ENCODE results near the gene PTPRU. TPM values are rescaled to one million over a fixed set of nuclear protein-coding genes. Genes with fewer than 3 reads are reported as not detected.

The PTPRU gene
- total and polyA plus RNA-seq, 2 experiments from 2014 or later, result 8.0 to 105 TPM

GRCh38 chr1:29362764-29363163 is 126.4 kb downstream of the PTPRU start:
- Histone ChIP-seq H3K4me1 (ENCODE audit: insufficient read depth) (peaks cover 10% of the 10 kb centered on the region), H3F3A (replicated peaks; ENCODE audit: low read depth) (no peaks in the 10 kb centered on the region), H3K9me2 (ENCODE audit: insufficient read depth) (no peaks in the 10 kb centered on the region), H2AFZ (no peak overlapping the region), H4K20me1 (replicated peaks; ENCODE audit: insufficient read depth) (no peaks in the 10 kb centered on the region), H3K4me3 (no peak overlapping the region), H3K79me2 (replicated peaks; ENCODE audit: insufficient read depth) (no peaks in the 10 kb centered on the region), H3K27me3 (ENCODE audit: insufficient read depth) (no peaks in the 10 kb centered on the region), H3K4me2 (no peak overlapping the region), H3K27ac (ENCODE audit: low read depth) (no peak overlapping the region), H3K36me3 (ENCODE audit: insufficient read depth) (no peaks in the 10 kb centered on the region; the same call in 1 of the 2 replicates)
- H3K4me1 Mint-ChIP-seq, result peaks cover 3% of the 10 kb centered on the region; the same call in 2 of the 3 replicates
- H3K4me3 Mint-ChIP-seq, result no peak overlapping the region
- TF ChIP-seq, protein P1, sequence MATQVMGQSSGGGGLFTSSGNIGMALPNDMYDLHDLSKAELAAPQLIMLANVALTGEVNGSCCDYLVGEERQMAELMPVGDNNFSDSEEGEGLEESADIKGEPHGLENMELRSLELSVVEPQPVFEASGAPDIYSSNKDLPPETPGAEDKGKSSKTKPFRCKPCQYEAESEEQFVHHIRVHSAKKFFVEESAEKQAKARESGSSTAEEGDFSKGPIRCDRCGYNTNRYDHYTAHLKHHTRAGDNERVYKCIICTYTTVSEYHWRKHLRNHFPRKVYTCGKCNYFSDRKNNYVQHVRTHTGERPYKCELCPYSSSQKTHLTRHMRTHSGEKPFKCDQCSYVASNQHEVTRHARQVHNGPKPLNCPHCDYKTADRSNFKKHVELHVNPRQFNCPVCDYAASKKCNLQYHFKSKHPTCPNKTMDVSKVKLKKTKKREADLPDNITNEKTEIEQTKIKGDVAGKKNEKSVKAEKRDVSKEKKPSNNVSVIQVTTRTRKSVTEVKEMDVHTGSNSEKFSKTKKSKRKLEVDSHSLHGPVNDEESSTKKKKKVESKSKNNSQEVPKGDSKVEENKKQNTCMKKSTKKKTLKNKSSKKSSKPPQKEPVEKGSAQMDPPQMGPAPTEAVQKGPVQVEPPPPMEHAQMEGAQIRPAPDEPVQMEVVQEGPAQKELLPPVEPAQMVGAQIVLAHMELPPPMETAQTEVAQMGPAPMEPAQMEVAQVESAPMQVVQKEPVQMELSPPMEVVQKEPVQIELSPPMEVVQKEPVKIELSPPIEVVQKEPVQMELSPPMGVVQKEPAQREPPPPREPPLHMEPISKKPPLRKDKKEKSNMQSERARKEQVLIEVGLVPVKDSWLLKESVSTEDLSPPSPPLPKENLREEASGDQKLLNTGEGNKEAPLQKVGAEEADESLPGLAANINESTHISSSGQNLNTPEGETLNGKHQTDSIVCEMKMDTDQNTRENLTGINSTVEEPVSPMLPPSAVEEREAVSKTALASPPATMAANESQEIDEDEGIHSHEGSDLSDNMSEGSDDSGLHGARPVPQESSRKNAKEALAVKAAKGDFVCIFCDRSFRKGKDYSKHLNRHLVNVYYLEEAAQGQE (IDR thresholded peaks at IDR 0.05; ENCODE audit: unreplicated experiment), result no peak
- no peak for TF ChIP-seq ZNF114 (CRISPR knock-in tag; IDR thresholded peaks at IDR 0.05)
- TF ChIP-seq CTCF (conservative IDR thresholded peaks at IDR 0.05; ENCODE audit: low read depth in 2 of 2), result no peak
- TF ChIP-seq CREB1 (CRISPR knock-in tag; IDR thresholded peaks at IDR 0.05; ENCODE audit: low read depth), result no peak
- TF ChIP-seq, protein P2, sequence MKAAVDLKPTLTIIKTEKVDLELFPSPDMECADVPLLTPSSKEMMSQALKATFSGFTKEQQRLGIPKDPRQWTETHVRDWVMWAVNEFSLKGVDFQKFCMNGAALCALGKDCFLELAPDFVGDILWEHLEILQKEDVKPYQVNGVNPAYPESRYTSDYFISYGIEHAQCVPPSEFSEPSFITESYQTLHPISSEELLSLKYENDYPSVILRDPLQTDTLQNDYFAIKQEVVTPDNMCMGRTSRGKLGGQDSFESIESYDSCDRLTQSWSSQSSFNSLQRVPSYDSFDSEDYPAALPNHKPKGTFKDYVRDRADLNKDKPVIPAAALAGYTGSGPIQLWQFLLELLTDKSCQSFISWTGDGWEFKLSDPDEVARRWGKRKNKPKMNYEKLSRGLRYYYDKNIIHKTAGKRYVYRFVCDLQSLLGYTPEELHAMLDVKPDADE (IDR thresholded peaks at IDR 0.05), result no peak
- TF ChIP-seq EZH2 (IDR thresholded peaks at IDR 0.05; ENCODE audit: low read depth, unreplicated experiment), result no peak
- H3K27me3 Mint-ChIP-seq (ENCODE audit: insufficient read depth, low read depth, poor library complexity), result peaks cover 8% of the 10 kb centered on the region
- no peak overlapping the region for H3K27ac Mint-ChIP-seq
- H3K36me3 Mint-ChIP-seq (ENCODE audit: low read depth), result no peaks in the 10 kb centered on the region
- ATAC-seq (no peak), DNase-seq (ENCODE audit: low spot score) (no peak)
- H3K9me3 Mint-ChIP-seq, result no peaks in the 10 kb centered on the region

DNA sequence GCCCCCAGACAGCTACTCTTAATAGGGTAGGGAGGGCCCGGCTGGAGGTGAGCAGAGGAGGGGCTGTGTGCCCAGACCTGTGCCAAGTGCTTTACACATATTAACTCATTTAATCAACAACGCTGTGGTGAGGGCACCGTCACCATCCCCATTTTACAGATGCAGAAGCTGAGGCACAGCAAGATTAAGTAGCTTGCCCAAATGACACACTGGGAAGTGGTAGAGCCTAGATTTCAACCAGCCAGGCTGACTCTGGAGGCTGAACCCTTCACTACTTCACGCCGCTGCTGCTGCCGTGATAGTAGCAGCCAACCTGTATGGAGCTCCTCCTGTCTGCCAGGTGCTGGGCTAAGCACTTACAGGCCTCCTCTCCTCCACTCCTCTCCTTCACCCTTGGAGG is 127.2 kb downstream of the PTPRU start:
- H3K36me3 Mint-ChIP-seq (ENCODE audit: low read depth), result no peaks in the 10 kb centered on the region
- no peaks in the 10 kb centered on the region for H3K36me3 ChIP-seq (ENCODE audit: insufficient read depth)
- no peaks in the 10 kb centered on the region for H3K27me3 ChIP-seq (ENCODE audit: insufficient read depth)
- no peaks in the 10 kb centered on the region for H4K20me1 ChIP-seq (replicated peaks; ENCODE audit: insufficient read depth)
- no peak overlapping the region for H3K27ac Mint-ChIP-seq
- peaks cover 8% of the 10 kb centered on the region for H3K27me3 Mint-ChIP-seq (ENCODE audit: insufficient read depth, low read depth, poor library complexity)
- H3K4me3 ChIP-seq, result no peak overlapping the region
- ATAC-seq (no peak), DNase-seq (ENCODE audit: low spot score) (no peak)
- H3K27ac ChIP-seq (ENCODE audit: low read depth), result no peak overlapping the region
- no peaks in the 10 kb centered on the region for H3K79me2 ChIP-seq (replicated peaks; ENCODE audit: insufficient read depth)
- H3K4me1 Mint-ChIP-seq, result peaks cover 3% of the 10 kb centered on the region; the same call in 2 of the 3 replicates
- H3K9me3 Mint-ChIP-seq, result no peaks in the 10 kb centered on the region
- no peak overlapping the region for H2AFZ ChIP-seq
- H3K9me2 ChIP-seq (ENCODE audit: insufficient read depth), result no peaks in the 10 kb centered on the region
- no peaks in the 10 kb centered on the region for H3F3A ChIP-seq (replicated peaks; ENCODE audit: low read depth)
- no peak overlapping the region for H3K4me2 ChIP-seq
- H3K4me3 Mint-ChIP-seq, result no peak overlapping the region
- H3K4me1 ChIP-seq (ENCODE audit: insufficient read depth), result peaks cover 10% of the 10 kb centered on the region
- TF ChIP-seq ZNF462 (CRISPR knock-in tag; IDR thresholded peaks at IDR 0.05), result no peak
- TF ChIP-seq JUNB (IDR thresholded peaks at IDR 0.05; ENCODE audit: unreplicated experiment), result no peak
- TF ChIP-seq CREB1 (CRISPR knock-in tag; IDR thresholded peaks at IDR 0.05; ENCODE audit: low read depth), result no peak

Measured in GM23338 (cell line).